GM21447 (cell line): ENCODE measurements around the gene RAMACL.

Experiments used
- ATAC-seq: cut with Tn5 transposase; IDR thresholded peaks from one replicate; pipeline ENCODE4 v1.9.1; 2021; ENCODE audit not compliant: unreplicated experiment

The RAMACL gene

DNA sequence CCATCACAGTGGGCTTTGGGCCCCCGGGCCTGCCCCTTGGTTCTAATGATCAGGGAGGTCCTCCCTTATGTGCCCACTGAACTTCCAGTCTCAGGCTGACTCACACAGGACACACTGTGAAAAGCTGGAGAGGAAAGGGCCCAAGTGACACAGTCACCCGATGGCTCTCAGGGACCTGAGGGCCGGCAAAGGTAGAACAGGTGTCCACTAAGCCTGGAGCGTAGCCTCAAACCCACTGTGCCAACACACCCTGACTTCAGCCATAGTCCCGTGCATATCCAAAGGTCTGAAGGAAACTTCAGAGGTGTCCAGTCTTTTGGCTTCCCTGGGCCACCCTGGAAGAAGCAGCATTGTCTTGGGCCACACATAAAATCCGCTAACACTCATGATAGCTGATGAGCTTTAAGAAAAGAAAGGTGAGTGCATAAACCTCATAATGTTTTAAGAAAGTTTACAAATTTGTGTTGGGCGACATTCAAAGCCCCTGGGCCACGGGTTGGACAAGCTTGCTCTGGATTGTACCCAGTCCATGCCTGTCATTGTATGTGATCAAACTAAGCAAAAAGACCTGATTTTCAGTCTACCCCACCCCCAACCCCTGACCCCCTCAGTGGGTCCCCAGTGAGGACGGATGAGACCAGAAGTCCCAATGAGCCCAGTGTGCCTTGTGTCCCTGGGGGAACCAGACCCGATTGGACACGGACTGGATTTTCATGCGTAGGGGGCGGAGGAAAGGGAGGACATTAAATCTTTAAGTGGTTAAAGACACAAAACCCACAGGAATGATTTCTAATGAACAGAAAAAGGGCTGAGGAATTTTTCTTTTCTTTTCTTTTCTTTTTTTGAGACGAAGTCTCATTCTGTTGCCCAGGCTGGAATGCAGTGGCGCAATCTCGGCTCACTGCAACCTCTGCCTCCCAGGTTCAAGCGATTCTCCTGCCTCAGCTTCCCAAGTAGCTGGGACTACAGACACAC is 6.1 kb downstream of the RAMACL start:
- ATAC-seq: no peak

DNA sequence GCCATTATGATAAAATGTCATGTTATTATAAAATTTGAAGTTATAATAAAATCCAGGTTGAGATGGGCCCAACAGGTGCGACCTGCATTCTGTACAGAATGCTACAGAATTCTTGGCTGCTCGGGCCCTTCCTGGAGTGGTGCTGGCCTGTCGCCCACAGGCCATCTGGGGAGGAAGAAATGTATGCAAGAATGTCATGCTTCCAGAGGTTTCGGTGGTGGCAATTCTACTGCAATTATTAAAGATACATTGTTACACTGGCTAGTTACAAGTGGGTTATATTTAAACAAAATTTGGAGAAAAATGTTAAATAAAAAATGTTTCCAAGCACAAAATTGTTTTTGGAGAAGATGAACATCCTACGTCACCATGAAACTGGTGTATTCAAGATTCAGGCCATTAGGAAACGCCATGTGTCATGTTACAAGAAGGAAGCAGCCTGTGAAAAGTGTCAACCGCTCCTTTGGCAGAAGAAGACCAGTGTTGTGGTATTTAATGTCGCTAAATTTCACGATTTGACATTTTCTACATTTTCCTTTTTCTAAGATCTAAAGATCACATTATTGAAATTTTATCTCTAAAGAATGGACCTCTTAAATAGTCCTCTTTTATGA is 7.1 kb downstream of the RAMACL start:
- no peak for ATAC-seq

- ATAC-seq: no peak
These were observed 7.8 kb downstream of the RAMACL start for GRCh38 chr6:166578536-166579236.

GRCh38 chr6:166575205-166575604 is 11.3 kb downstream of the RAMACL start:
- no peak for ATAC-seq

- no peak for ATAC-seq
These were observed 12.8 kb downstream of the RAMACL start for GRCh38 chr6:166573511-166574216.

DNA sequence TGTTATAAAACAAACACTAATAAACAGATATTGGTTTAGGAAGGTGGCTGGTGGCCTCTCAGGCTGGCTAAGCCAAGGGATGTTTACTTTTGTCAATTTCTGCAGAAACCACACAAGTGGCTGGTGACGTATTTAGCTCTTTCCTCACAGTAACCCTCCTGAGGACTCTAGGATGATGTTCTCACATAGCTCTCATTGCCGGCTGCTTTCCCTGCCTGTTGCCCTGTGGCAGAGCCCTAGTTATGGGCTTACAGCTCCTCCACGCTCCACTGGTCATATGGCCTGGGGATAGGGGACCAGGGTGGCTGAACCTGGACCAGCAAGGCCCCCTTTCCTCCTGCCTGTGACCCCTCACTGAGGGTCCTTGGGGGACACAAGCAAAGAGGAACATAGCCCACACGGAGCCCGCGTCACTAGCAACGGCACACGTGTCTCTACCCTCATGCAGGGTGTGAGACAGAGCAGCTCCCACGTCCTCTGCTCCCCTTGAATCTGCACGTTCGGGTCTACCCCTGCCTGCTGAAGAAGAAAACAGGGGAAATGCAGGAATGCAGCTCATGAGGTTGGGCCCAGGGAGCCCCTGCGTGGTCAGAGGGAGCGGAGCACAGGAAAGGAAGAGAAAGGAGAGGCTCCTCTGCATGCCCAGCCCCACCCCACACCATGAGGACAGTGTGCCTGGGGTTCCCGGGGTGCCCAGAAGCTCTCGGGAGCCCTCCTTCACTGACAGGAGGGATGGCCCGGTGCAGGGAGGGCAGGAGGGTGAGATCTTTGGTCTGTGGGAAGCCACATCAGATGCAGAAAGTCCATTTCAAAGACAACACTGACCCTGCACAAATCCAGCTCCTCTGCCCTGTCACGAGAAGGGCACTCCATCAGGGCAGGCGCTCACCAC is 13.9 kb downstream of the RAMACL start:
- no peak for ATAC-seq

DNA sequence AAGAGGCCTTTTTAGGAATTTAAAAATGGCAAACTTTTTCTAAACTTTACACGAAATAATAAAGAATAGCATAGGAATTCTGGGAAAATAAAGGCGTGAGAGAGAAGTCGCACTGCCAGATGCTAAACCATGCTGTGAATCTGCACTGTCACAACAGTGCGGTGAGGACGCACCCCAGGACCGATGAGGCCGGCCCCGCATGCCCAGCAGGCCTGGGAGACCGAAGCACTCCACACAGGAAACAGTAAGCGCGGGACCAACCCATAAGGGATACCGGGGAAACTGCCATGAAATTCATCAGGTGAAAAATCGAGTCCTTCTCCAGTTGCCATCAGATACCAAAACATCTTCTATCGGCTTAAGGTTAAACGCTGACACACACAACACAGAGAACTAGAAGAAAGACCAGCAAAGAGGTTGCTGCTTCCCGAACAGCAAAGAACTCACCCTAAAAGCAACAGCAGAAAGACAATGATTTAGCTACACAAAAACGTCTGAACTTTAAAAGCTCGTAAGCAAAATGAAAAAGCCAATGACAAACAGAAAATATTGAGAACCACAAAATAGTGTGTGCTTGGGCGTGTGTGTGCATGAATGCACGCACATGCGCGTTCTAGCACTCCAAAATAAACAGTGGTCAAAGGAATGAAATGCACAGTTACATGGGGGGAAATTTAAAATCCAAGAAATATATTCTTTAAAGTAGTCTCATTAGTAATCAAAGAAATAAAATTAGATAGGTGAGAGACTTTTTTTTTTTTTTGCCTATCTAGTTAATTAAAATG is 15.4 kb downstream of the RAMACL start:
- ATAC-seq: no peak

DNA sequence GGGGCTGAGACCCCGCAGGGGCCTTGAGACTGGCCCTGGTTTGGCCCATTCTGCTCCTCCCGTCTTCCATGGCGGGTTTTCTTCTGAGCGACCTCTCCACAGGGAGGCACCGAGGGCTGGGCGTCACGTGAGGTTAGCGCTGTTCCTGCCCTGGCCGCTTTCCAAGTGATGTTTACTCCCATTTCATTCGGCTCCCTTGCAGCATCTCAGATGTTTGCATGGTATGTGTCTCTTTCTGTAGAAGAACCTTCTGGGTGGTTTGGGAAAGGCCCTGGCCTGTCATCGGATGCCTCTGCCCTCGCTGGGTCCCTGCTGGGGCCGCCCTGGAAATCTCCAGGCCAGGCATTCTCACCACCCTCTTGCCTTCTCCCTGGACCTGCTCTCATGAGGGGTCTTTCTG is 17.3 kb downstream of the RAMACL start:
- no peak for ATAC-seq

- no peak for ATAC-seq
These were observed 18.7 kb downstream of the RAMACL start for GRCh38 chr6:166567813-166568212.

GRCh38 chr6:166567107-166567506 is 19.4 kb downstream of the RAMACL start:
- no peak for ATAC-seq

DNA sequence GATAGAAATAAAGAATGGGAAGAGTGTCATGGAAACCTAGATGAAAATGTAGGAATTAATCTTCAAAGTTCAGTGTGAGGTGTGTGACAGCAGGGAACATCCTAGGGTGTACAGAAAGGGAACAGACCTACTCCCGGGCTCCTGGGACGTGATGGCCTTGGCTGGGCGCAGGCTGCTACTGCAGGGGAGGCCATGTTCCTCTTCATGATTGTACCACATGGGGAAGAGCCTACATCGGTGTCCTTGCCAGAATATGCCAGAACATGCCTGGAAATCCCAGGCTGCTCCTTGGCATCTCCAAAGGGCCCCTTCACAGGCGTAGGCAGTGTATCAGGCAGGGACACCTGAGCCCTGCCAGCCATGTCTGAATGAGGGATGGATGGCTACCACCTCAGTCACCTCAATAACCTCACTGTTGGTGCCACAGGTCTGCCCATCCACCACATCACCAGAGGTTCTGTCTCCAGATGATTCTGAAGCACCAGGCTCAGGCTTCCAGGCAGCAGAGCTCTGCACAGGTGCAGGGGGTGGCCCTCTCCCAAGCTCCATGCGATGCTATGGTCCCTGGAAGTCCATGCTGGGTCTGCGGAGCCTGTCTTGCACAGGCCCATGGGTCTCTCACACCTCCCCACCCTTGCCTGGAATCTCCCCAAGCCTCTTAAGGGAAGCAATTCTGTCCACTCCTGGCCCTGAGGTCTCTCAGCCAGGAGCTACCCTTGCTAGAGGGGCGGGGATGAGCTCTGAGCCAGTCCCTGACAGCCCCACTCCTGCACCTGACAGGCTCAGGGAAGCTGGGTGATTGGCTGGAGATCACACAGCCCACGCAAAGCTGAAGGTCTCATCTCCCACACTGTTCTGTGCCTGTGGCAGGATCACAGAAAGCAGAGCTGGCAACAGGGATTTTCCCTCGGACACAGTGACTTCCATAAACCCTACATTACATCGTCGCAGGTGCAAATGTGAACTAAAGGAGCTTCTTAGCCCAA is 20.2 kb downstream of the RAMACL start:
- no peak for ATAC-seq

GRCh38 chr6:166565084-166565967 is 21.2 kb downstream of the RAMACL start:
- no peak for ATAC-seq

GRCh38 chr6:166563805-166564204 is 22.7 kb downstream of the RAMACL start:
- ATAC-seq: no peak

DNA sequence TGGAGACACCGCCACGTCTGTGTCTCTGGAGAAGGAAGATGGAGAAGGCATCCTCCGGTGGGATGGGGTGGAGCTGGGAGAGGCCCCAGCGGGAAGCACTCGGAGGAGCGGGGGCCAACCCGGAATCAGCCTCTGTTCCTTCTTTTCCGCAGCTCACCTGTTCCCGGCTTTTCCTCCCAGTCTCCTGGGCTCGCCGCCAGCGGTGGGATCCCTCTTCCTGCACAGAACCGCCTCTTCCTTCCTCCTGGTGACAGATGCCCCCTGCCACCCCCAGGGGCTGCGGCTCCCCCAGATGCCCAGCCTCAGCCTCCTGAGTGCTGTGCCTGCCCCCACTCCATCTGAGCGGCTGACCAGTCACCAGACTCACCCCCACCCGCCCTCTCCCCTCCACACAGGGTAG is 23.3 kb downstream of the RAMACL start:
- ATAC-seq: no peak

- ATAC-seq: no peak
These were observed 23.8 kb downstream of the RAMACL start for GRCh38 chr6:166562726-166563125.

DNA sequence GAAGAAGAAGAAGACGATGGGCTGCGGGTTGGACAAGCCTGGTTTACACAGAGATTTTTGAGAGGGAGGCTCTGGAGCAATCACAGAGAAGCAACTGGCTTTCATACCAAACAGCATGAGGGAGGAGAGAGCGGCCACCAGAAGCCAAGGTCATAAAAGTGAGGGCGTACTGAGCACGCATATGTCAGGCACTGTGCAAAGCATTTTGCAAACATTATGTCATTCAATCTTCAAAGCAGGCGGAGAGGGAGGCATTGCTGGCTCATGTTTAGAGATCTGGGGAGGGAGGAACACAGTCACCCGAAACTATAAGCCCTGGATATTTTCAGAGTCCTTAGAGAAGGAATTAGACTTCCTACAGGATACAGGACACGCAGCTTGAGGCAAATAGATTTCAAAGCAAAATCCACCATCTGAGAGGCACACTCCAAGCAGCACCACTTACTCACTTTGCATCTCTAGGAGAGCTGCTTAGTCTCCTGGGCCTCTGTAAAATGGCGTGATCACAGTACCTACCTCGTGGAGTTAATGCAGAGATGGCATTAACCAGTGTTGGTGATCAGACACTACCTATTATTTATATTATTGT is 24.6 kb downstream of the RAMACL start:
- no peak for ATAC-seq

DNA sequence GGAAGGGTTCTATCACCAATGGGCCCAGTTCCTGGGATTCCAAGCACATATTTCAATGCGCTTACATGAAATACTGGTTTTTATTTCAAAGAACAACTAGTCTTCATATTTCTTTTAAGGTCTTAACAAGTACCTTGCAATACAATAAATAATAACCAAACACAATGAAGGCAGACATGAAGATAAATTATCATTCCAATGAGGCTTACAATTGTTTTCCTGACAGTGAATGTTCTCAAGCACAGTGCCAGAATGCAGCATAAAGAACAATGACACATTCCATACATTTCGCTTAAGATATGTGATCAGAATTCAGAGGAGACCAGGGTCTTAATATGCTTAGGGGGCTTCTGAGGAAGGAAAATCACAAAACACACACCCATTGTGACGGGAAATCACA is 26.3 kb downstream of the RAMACL start:
- ATAC-seq: no peak
